GM19193 (cell line): ENCODE results near the gene CYP4F2.

Source experiments
- POLR2A ChIP-seq: IDR thresholded peaks from 4 replicates; pipeline ENCODE4 v1.6.1; 2011; ENCODE audit not compliant: insufficient read depth, insufficient read length; ENCODE audit errors: extremely low read depth

CYP4F2 gene

GRCh38 chr19:15911599-15912235 is 13.8 kb upstream of the CYP4F2 start:
- no peak for TF ChIP-seq POLR2A

GRCh38 chr19:15905026-15905425 is 7.2 kb upstream of the CYP4F2 start:
- TF ChIP-seq POLR2A, result no peak

DNA sequence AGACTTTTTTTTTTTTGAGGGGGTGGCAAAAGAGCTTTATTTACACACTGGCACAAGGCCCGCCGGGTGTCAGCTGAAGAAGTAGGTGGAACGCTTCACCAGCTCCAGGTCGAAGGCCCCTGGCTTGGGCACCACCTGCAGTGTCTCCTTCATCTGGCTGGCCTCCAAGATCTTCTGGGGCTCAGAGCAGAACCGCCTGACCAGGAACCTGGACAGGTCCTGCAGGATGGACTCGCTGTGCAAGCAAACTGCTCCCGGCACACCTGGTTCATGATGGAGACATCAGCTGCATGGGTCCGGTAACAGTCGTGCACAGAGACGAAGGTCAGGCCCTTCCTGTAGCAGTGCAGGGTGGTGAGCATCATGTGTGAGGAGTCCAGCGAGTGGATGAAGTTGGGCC is 4.4 kb upstream of the CYP4F2 start:
- no peak for TF ChIP-seq POLR2A

DNA sequence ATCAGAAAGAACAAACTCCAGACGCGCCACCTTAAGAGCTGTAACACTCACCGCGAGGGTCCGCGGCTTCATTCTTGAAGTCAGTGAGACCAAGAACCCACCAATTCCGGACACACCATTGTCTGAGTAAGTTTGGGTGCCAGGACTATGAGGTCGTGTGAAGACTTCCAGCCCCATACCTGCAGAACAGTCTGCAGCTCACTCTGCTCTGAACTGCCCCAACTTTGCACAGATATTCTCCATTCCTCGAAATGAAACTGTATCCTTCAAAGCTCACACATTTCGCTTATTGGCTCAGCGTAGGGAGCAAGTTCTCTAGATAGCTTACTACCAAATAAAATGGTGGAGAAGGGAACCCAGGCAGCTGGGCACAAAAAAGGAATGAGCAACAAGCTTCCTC is 2.6 kb upstream of the CYP4F2 start:
- no peak for TF ChIP-seq POLR2A

GRCh38 chr19:15897026-15897737 is 692 bp downstream of the CYP4F2 start:
- TF ChIP-seq POLR2A, result no peak

DNA sequence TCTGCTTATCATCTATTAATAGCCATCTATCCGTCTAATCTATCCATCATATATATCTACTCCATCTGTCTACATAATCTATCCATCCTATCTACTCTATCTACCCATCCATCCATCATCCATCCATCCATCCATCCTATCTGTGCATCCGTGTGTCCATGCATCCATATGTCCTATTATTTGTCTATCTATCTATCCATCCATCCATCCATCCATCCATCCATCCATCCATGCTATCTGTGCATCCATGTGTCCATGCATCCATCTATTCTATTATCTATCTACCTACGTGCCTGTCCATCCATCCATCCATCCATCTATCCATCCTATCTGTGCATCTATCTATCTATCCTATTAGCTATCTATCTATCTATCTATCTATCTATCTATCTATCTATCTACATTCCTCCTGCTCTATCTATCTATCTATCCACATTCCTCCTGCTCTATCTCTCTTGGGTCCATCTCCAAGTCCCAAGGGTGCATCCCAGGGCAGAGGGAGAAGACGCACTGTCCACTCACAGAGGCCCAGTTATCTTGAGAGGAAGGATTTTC is 1.9 kb downstream of the CYP4F2 start:
- no peak for TF ChIP-seq POLR2A

DNA sequence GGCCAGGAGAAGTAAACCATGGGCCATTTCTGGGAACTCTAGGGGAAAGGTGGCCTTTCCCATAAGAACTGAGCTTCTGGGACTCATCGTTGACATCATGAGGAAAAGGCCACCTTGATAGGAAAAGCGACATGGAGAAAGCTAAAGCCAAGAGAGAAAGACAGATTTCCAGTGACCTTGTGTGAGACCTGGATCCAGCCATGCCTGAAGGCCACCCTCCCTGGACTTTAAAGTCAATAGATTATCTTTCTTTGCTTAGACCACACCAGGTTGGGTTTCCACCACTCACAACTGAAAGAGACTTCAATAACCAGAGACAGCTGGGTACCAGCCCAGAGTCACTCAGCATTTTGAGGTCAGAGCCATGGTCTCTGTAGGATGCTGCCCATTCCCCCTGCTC is 3.5 kb downstream of the CYP4F2 start:
- no peak for TF ChIP-seq POLR2A

DNA sequence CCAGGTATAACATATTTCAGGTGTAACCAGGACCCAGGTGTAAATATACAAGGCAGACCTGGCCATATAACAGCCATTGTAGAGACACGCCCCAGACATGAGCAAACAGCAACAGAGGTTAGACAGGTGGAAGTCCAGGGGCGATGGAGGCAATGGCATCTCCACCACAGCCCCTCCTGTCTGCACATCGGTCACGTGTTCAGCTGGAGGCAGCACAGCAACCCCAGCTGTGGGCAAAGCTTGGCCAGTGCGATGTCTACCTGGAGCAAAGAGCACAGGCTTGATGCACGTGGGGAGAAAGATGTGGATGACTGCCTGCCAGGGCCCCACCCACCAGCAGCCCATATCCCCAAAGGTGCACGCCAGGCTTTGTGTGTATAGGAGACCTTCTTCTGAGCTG is 4.4 kb downstream of the CYP4F2 start:
- no peak for TF ChIP-seq POLR2A

DNA sequence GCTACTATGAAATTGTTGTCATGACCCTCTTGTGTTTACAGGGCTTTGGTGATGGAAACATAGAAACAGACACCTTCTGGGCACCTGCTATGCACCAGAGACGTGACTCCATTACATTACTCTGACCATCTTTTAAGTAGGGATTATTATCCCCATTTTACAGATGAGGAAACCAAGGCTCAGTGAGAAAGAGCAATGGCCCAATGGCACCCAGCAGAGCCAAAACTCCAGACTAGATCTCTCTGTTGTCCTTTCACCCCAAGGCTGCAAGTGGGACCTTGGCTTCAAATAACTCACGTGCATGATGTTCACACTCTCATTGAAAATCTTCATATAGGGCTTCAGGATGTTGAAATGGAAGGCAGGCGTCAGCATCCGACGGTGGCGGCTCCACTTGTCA is 5.9 kb downstream of the CYP4F2 start:
- TF ChIP-seq POLR2A, result no peak

DNA sequence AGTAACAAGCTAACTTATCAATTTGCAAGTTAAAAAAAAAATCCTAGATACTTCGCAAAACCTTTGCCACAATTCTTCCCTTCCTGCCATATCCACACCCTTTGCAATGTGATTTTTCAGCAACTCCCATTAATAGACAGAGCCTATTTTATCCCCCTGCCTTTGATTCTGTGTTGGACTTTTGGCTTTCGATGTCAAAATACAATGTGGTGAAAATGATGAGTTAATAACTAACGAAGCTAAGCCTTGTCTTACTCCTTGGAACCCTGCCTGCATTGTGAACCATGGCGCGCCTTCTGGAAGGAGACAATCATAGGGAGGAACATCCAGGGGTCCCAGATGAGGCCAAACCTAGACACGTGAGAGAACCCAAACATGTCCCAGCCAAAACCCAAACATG is 6.4 kb downstream of the CYP4F2 start:
- TF ChIP-seq POLR2A, result no peak

DNA sequence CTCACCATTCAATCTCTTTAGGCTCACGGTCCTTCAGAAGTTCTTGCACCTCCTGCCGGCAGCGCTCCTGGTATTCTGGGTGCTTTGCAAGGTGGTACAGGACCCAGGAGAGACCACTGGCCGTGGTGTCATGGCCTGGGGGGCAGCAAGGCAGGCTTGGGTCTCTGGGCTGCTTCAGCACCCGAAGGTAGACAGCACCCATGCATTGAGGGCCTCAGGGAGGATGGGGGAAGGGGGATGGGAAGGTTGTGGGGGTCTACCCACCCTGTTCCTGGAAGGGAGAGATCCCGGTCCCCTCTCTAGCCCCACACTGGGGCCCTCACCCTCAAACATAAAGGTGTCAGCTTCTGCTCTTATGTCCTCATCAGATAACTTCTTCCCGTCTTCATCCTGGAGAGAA is 12.0 kb downstream of the CYP4F2 start:
- TF ChIP-seq POLR2A, result no peak

GRCh38 chr19:15885167-15885566 is 12.7 kb downstream of the CYP4F2 start:
- no peak for TF ChIP-seq POLR2A

- TF ChIP-seq POLR2A, result no peak
These were observed 22.9 kb downstream of the CYP4F2 start for GRCh38 chr19:15874821-15875474.

- no peak for TF ChIP-seq POLR2A
These were observed 26.3 kb downstream of the CYP4F2 start for GRCh38 chr19:15871570-15871969.

DNA sequence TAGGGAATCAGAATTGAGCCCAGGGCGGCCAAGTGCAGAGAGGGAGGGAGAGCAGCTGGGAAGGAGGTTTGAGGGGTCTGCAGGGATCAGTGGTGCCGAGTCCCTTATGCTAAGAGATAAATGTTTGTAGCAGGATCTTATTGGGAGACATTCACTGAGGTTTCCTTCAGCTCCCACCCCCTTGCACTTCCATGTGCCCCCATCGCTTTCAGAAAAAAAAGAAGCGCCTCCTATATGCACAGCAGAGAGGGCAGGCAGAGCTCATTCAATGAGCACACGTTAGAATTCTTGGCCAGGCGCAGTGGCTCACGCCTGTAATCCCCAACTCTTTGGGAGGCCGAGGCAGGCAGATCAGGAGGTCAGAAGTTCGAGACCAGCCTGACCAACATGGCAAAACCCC is 28.0 kb downstream of the CYP4F2 start:
- no peak for TF ChIP-seq POLR2A

DNA sequence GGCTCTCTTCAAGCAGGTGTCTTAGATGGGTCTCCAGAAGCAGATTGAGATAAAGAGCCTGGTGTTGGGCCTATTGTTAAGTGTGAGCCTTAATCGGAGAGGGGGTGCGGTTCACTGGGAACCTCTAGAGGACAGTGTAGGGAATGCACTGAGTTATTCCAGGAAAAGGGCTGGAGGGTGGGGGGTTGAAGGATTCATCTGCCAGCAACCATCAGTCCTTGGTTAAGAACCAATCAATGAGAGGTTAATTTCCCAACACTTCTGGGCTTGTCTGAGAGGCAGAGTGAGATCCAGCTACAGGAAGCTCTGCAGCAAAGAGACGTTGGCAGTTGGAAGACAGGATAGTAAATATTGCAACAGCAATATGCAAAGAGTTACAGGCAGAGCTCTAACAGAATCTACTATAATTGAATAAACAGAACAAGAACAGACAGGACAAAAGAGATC is 28.7 kb downstream of the CYP4F2 start:
- TF ChIP-seq POLR2A, result no peak
